Right cardiac atrium (tissue), 5 donors: Measurements from ENCODE around the gene GPR61. TPM values are rescaled to one million over a fixed set of nuclear protein-coding genes. Genes with fewer than 3 reads are reported as not detected.

ENCODE experiments used
- ATAC-seq, 2 donors: fragments of 200-7000 bp; cut with Tn5 transposase; one replicate each; pipeline versions ENCODE4 v1.8.0 to v1.9.1; 2020; ENCODE audit warnings: moderate library complexity in 2 of 2, mild to moderate bottlenecking in 1 of 2
- DNase-seq, 3 donors: peaks; one replicate each; pipeline ENCODE4 v3.0.0-alpha.2; 2020
- H3K27ac ChIP-seq: one replicate; pipeline ENCODE4 v1.5.1; 2013; ENCODE audit warnings: mild to moderate bottlenecking, low read length, control low read depth, moderate library complexity
- H3K27me3 ChIP-seq: one replicate; pipeline ENCODE4 v1.6.1; 2013; ENCODE audit not compliant: control insufficient read depth, insufficient read depth
- H3K4me1 ChIP-seq: one replicate; pipeline ENCODE4 v1.6.1; 2013; ENCODE audit warnings: low read length; ENCODE audit not compliant: control insufficient read depth, insufficient read depth
- H3K4me3 ChIP-seq: one replicate; pipeline ENCODE4 v1.5.1; 2013; ENCODE audit warnings: low read length, control low read depth
- H3K9me3 ChIP-seq: one replicate; pipeline ENCODE4 v1.6.1; 2013; ENCODE audit warnings: low read length; ENCODE audit not compliant: control insufficient read depth
- WGBS: extraction: QIAGEN DNeasy Blood & Tissue Kit; methylation state at CpG from one replicate; pipeline ENCODE4 v1.1.7; 2013; 5-methylcytosine and 5-hydroxymethylcytosine counted together
- intact Hi-C, 4 donors: fragments of 100-400 bp; cut with DNase I; formaldehyde crosslinking; loops; one replicate each; pipeline versions ENCODE4 v1.11.0 to v1.14.0; 2022 to 2023
- polyA plus RNA-seq: library from polyadenylated mRNA; stranded (reverse); fragments of 200-250 nt; gene quantifications from one replicate; pipeline ENCODE4 v1.2.3, GENCODE V29; 2013
- total RNA-seq, 4 donors: library from RNA; stranded (reverse); fragmentation: NEBNext Ultra II Directional; extraction: Animal tissue kit (Norgen Biotek cat#: 25700); gene quantifications; one replicate each; pipeline ENCODE4 v1.2.1, GENCODE V29; 2021
- donor health status: healthy with polysubstance abuse.
- donor health status: DM: no; HTN: yes; CAD: no.
- donor health status: DM: no; HTN: no; CAD: no.
- donor health status: DM: no; HTN: yes; CAD: no; lungs with severe emphysema.
- donor health status: DM: yes; HTN: yes; CAD: no.

GPR61 gene
- total and polyA plus RNA-seq, 5 donors, result 0.14 to 1.4 (median 0.41) TPM

- H3K27ac ChIP-seq, result no peak overlapping the region
Observed at GRCh38 chr1:109498161-109498801, 41.4 kb upstream of the GPR61 start.

GRCh38 chr1:109499081-109499480 lies 40.6 kb upstream of the GPR61 start:
- 82% methylated on average over 7 of the region's 7 CpGs for WGBS
- intact Hi-C loops, result loop anchor here in 1 of 4 donors (2.0 kb wide), 1 partner anchor 34 kb away; no protein-coding TSS in a partner anchor
- H3K4me1 ChIP-seq, result no peaks in the 10 kb centered on the region
- no peak overlapping the region for H3K27ac ChIP-seq
- no peak for DNase-seq
- no peak for ATAC-seq
- H3K9me3 ChIP-seq, result no peaks in the 10 kb centered on the region
- no peak overlapping the region for H3K4me3 ChIP-seq
- H3K27me3 ChIP-seq, result no peaks in the 10 kb centered on the region

More at GRCh38 chr1:109498161-109498801, 41.4 kb upstream of the GPR61 start:
- no peaks in the 10 kb centered on the region for H3K9me3 ChIP-seq
- no peaks in the 10 kb centered on the region for H3K4me1 ChIP-seq
- no peak overlapping the region for H3K4me3 ChIP-seq
- no peaks in the 10 kb centered on the region for H3K27me3 ChIP-seq
- intact Hi-C loops, result loop anchor here in 1 of 4 donors (2.0 kb wide), 1 partner anchor 35 kb away; no protein-coding TSS in a partner anchor
- 75% methylated on average over 12 of the region's 12 CpGs for WGBS
- DNase-seq (peak in 1 of 3 donors; percentile 51), ATAC-seq (no peak)

GRCh38 chr1:109499661-109500536 lies 39.8 kb upstream of the GPR61 start:
- ATAC-seq, result peak in 1 of 2 donors; percentile 7
- intact Hi-C loops, result loop anchor here in 1 of 4 donors (2.0 kb wide), 1 partner anchor 33 kb away; no protein-coding TSS in a partner anchor
- no peaks in the 10 kb centered on the region for H3K27me3 ChIP-seq
- H3K9me3 ChIP-seq, result no peaks in the 10 kb centered on the region
- H3K4me1 ChIP-seq, result no peaks in the 10 kb centered on the region
- no peak overlapping the region for H3K4me3 ChIP-seq
- H3K27ac ChIP-seq, result no peak overlapping the region
- 71% methylated on average over 4 of the region's 4 CpGs for WGBS
- DNase-seq, result peak in 1 of 3 donors; percentile 62

GRCh38 chr1:109500941-109501381 lies 38.7 kb upstream of the GPR61 start:
- WGBS, result 38% methylated on average over 5 of the region's 5 CpGs
- Histone ChIP-seq H3K9me3 (no peaks in the 10 kb centered on the region), H3K27me3 (no peaks in the 10 kb centered on the region), H3K4me1 (no peaks in the 10 kb centered on the region), H3K4me3 (no peak overlapping the region), H3K27ac (no peak overlapping the region)
- DNase-seq, result no peak
- no peak for ATAC-seq
- intact Hi-C loops, result no loop called here

GRCh38 chr1:109501644-109502363 lies 37.9 kb upstream of the GPR61 start:
- intact Hi-C loops, result no loop called here
- WGBS, result 74% methylated on average over 5 of the region's 5 CpGs
- ATAC-seq, result no peak
- Histone ChIP-seq H3K4me3 (no peak overlapping the region), H3K9me3 (no peaks in the 10 kb centered on the region), H3K27ac (no peak overlapping the region), H3K27me3 (no peaks in the 10 kb centered on the region), H3K4me1 (no peaks in the 10 kb centered on the region)
- no peak for DNase-seq

- Histone ChIP-seq H3K4me1 (no peaks in the 10 kb centered on the region), H3K27me3 (no peaks in the 10 kb centered on the region), H3K4me3 (no peak overlapping the region), H3K27ac (no peak overlapping the region), H3K9me3 (no peaks in the 10 kb centered on the region)
- intact Hi-C loops, result no loop called here
- ATAC-seq (no peak), DNase-seq (no peak)
- 83% methylated on average over 3 of the region's 3 CpGs for WGBS
Observed at GRCh38 chr1:109502364-109502851, 37.3 kb upstream of the GPR61 start.

- Histone ChIP-seq H3K27ac (no peak overlapping the region), H3K9me3 (no peaks in the 10 kb centered on the region), H3K4me3 (no peak overlapping the region), H3K27me3 (no peaks in the 10 kb centered on the region), H3K4me1 (no peaks in the 10 kb centered on the region)
- WGBS, result 78% methylated on average over 5 of the region's 5 CpGs
- intact Hi-C loops, result no loop called here
- DNase-seq, result no peak
- no peak for ATAC-seq
Observed at GRCh38 chr1:109503935-109504334, 35.7 kb upstream of the GPR61 start.

GRCh38 chr1:109504974-109505373 lies 34.7 kb upstream of the GPR61 start:
- WGBS, result 85% methylated on average over 1 of the region's 1 CpG
- Histone ChIP-seq H3K27me3 (no peaks in the 10 kb centered on the region), H3K4me1 (peaks cover under 1% of the 10 kb centered on the region), H3K27ac (no peak overlapping the region), H3K4me3 (no peak overlapping the region), H3K9me3 (no peaks in the 10 kb centered on the region)
- DNase-seq (no peak), ATAC-seq (no peak)
- intact Hi-C loops, result no loop called here

GRCh38 chr1:109508001-109508872 lies 31.4 kb upstream of the GPR61 start:
- WGBS, result 86% methylated on average over 25 of the region's 25 CpGs
- no peak for DNase-seq
- Histone ChIP-seq H3K9me3 (no peaks in the 10 kb centered on the region), H3K27ac (no peak overlapping the region), H3K27me3 (no peaks in the 10 kb centered on the region), H3K4me1 (peaks cover 3% of the 10 kb centered on the region), H3K4me3 (no peak overlapping the region)
- intact Hi-C loops, result no loop called here
- ATAC-seq, result peak in 1 of 2 donors; percentile 18

GRCh38 chr1:109508873-109509175 lies 30.8 kb upstream of the GPR61 start:
- Histone ChIP-seq H3K4me3 (peak overlapping the region; percentile 75), H3K27me3 (no peaks in the 10 kb centered on the region), H3K27ac (no peak overlapping the region), H3K4me1 (peaks cover 3% of the 10 kb centered on the region), H3K9me3 (no peaks in the 10 kb centered on the region)
- intact Hi-C loops, result no loop called here
- 52% methylated on average over 7 of the region's 7 CpGs for WGBS
- DNase-seq, result no peak
- ATAC-seq, result no peak
